Astrocyte (in vitro differentiated cells and primary cell): ENCODE measurements around the gene FER1L5.

Source experiments
- CTCF ChIP-seq: IDR thresholded peaks from 2 replicates; pipeline ENCODE4 v1.5.1; 2011; ENCODE audit warnings: low read depth, mild to moderate bottlenecking, inconsistent platforms, low read length, moderate library complexity; ENCODE audit not compliant: insufficient read depth
- EZH2 ChIP-seq: IDR thresholded peaks from 2 replicates; pipeline ENCODE4 v1.6.1; 2012; ENCODE audit warnings: mild to moderate bottlenecking, low read length, inconsistent platforms; ENCODE audit not compliant: insufficient read depth

GRCh38 chr2:96726131-96726530 lies 83.6 kb downstream of the FER1L5 start:
- TF ChIP-seq CTCF (no peak), EZH2 (no peak)
